Lower leg skin (tissue), 3 donors: ENCODE data around the gene CIAO3.

Experiments
- CTCF ChIP-seq, 3 donors: fragments of 450-650 bp; IDR thresholded peaks; one replicate each; pipeline ENCODE4 v1.5.1; 2016; ENCODE audit warnings: antibody characterized with exemption in 3 of 3, mild to moderate bottlenecking in 3 of 3, moderate library complexity in 2 of 3
- POLR2A ChIP-seq, 2 donors: fragments of 450-650 bp; IDR thresholded peaks; one replicate each; pipeline ENCODE4 v1.6.1; 2016 to 2017; ENCODE audit warnings: antibody characterized with exemption in 2 of 2, mild to moderate bottlenecking in 1 of 2, moderate library complexity in 1 of 2

- TF ChIP-seq CTCF (IDR thresholded peaks at IDR 0.05), result no peak
- TF ChIP-seq POLR2A (IDR thresholded peaks at IDR 0.05), result no peak
Observed at GRCh38 chr16:766820-767640, 26.2 kb upstream of the CIAO3 start.
